Measurements from ENCODE around the gene PKHD1.
A peak's percentile ranks its signal among the peaks of the same experiment; 100 is the strongest.

The PKHD1 gene

DNA sequence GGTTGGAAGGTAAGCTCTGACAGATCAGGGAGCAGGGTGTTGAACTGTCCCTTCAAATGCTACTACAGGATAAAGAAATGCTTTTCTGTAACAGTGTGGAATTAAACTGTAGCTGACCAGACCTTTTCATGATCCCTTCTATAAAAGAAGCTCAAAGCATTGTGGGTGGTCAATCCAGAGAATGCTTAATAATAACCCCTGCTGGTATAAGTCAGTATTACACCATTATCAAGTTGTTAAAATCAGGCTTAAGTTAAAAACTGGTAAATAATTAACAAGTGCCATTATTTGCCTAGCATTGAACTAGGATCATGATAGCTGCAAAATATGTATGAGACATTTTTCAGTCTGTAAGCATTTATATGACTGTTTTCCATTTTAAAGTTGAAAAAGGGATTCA, 468.9 kb downstream of the PKHD1 start:
- in situ Hi-C loops (cut with HindIII; ENCODE audit: low sequenced_read_pairs): no loop called here
- no peak for DNase-seq (ENCODE audit: low read depth)
- TF ChIP-seq, protein P1, sequence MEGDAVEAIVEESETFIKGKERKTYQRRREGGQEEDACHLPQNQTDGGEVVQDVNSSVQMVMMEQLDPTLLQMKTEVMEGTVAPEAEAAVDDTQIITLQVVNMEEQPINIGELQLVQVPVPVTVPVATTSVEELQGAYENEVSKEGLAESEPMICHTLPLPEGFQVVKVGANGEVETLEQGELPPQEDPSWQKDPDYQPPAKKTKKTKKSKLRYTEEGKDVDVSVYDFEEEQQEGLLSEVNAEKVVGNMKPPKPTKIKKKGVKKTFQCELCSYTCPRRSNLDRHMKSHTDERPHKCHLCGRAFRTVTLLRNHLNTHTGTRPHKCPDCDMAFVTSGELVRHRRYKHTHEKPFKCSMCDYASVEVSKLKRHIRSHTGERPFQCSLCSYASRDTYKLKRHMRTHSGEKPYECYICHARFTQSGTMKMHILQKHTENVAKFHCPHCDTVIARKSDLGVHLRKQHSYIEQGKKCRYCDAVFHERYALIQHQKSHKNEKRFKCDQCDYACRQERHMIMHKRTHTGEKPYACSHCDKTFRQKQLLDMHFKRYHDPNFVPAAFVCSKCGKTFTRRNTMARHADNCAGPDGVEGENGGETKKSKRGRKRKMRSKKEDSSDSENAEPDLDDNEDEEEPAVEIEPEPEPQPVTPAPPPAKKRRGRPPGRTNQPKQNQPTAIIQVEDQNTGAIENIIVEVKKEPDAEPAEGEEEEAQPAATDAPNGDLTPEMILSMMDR (IDR thresholded peaks at IDR 0.05; ENCODE audit: low read depth, low read length, missing control alignments): peak; percentile 28

DNA sequence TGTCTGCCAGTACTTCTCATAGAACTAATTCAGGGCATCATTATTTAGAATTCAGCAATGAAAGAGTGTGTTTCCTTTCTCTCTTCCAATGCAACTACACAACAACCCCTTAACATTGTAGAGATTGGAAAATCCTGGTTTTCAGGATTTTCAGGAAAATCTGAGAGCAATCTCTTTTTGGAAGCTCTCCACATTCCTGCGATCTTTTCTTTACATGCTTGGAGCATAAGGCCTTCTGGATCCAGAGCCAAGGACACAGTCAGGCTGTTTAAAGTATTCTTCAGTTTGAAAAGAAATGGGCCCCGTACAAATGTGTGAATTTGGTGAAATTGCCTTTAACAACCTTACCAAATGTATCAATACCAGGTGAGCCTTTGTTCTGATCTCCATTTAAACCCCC, 469.7 kb downstream of the PKHD1 start:
- H3K4me3 ChIP-seq (ENCODE audit: low read depth, low read length): no peak overlapping the region
- TF ChIP-seq, protein P1 (IDR thresholded peaks at IDR 0.05; ENCODE audit: low read depth, low read length, missing control alignments): no peak
- no peak for DNase-seq (ENCODE audit: low read depth)
- in situ Hi-C loops (cut with HindIII; ENCODE audit: low sequenced_read_pairs): no loop called here

More for the DNA sequence above, 468.9 kb downstream of the PKHD1 start:
- no peak overlapping the region for H3K4me3 ChIP-seq (ENCODE audit: low read depth, low read length)

- TF ChIP-seq, protein P1 (IDR thresholded peaks at IDR 0.05; ENCODE audit: low read depth, low read length, missing control alignments): no peak
- H3K4me3 ChIP-seq (ENCODE audit: low read depth, low read length): no peak overlapping the region
- no peak for DNase-seq (ENCODE audit: low read depth)
- in situ Hi-C loops (cut with HindIII; ENCODE audit: low sequenced_read_pairs): no loop called here
Observed at GRCh38 chr6:51616243-51616642, 471.2 kb downstream of the PKHD1 start.

DNA sequence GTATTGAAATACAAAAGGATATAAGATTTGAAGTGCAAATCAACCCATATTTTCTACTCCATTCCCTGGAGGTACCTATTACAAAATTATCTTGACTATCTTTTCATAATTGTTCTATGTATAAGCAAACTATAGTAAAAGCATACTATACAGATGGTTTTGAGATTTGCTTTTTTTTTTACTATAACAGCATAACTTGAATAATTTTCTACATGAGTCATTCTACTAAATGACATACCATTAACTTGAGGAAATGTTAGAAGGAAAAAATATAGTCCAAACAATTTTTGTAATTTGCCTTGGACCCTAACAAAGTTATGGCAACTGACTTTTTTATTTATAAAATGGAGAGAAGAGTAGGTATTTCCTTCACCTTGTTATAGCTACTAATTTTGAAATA, 472.7 kb downstream of the PKHD1 start:
- no peak overlapping the region for H3K4me3 ChIP-seq (ENCODE audit: low read depth, low read length)
- in situ Hi-C loops (cut with HindIII; ENCODE audit: low sequenced_read_pairs): no loop called here
- no peak for DNase-seq (ENCODE audit: low read depth)
- TF ChIP-seq, protein P1 (IDR thresholded peaks at IDR 0.05; ENCODE audit: low read depth, low read length, missing control alignments): no peak

GRCh38 chr6:51613558-51613957, 473.9 kb downstream of the PKHD1 start:
- in situ Hi-C loops (cut with HindIII; ENCODE audit: low sequenced_read_pairs): no loop called here
- no peak for DNase-seq (ENCODE audit: low read depth)
- H3K4me3 ChIP-seq (ENCODE audit: low read depth, low read length): no peak overlapping the region
- TF ChIP-seq, protein P1 (IDR thresholded peaks at IDR 0.05; ENCODE audit: low read depth, low read length, missing control alignments): no peak

GRCh38 chr6:51608932-51609331, 478.5 kb downstream of the PKHD1 start:
- DNase-seq (ENCODE audit: low read depth): no peak
- TF ChIP-seq, protein P1 (IDR thresholded peaks at IDR 0.05; ENCODE audit: low read depth, low read length, missing control alignments): no peak
- in situ Hi-C loops (cut with HindIII; ENCODE audit: low sequenced_read_pairs): no loop called here

DNA sequence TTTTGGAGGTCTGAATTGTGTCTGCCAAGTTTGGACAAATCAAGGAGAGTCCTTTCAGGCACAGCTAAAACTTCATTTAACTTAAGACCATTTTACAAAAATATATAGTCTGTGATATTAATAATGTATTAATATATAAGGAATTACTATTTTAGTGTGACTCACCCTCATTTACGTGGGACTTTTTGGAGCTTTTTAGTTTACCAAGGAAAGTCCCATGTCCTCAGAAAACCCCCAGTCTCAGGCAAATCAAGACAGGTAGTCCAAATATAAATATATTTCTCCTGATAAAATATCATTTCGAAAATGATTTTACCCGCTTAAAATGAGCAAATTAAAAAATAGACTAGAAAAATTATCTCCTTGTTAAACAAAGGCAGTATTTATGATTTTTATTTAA, 479.0 kb downstream of the PKHD1 start:
- no peak overlapping the region for H3K4me3 ChIP-seq (ENCODE audit: low read depth, low read length)
- TF ChIP-seq, protein P1 (IDR thresholded peaks at IDR 0.05; ENCODE audit: low read depth, low read length, missing control alignments): no peak
- DNase-seq (ENCODE audit: low read depth): no peak
- in situ Hi-C loops (cut with HindIII; ENCODE audit: low sequenced_read_pairs): no loop called here

More at GRCh38 chr6:51608932-51609331, 478.5 kb downstream of the PKHD1 start:
- no peak overlapping the region for H3K4me3 ChIP-seq (ENCODE audit: low read depth, low read length)

All from astrocyte of the cerebellum (primary cell).